ENCODE measurements around the gene WASHC4.

- no peak for TF ChIP-seq CTCF (IDR thresholded peaks at IDR 0.05)
- TF ChIP-seq POLR2AphosphoS5 (IDR thresholded peaks at IDR 0.05), result no peak
- TF ChIP-seq EP300 (IDR thresholded peaks at IDR 0.05), result no peak
- TF ChIP-seq POLR2A (IDR thresholded peaks at IDR 0.05; ENCODE audit: low read depth), result no peak
These were observed 17.7 kb upstream of the WASHC4 start for GRCh38 chr12:105089817-105090216.

Data from esophagus muscularis mucosa (tissue), 4 donors.